ENCODE data around the gene CRP.

GRCh38 chr1:159678939-159679338, 35.5 kb downstream of the CRP start:
- TF ChIP-seq CEBPB (IDR thresholded peaks at IDR 0.05) = no peak
- no peak for TF ChIP-seq CTCF (IDR thresholded peaks at IDR 0.05)
- no peak for TF ChIP-seq JUN (IDR thresholded peaks at IDR 0.05)
- no peak for TF ChIP-seq POLR2A (IDR thresholded peaks at IDR 0.05; ENCODE audit: low read length)
- no peak for TF ChIP-seq ZC3H11A (IDR thresholded peaks at IDR 0.05)

Measured in A549 (cell line).